Spleen (tissue), 11 donors: ENCODE measurements around the gene SLC38A2. TPM values are rescaled to one million over a fixed set of nuclear protein-coding genes. Genes with fewer than 3 reads are reported as not detected.
"Not testable (repeated sequence)": the region's sequence is repeated elsewhere in the genome, so short reads cannot be mapped to it uniquely, and the experiment has no call there.

Experiments used
- DNase-seq: peaks from one replicate; pipeline ENCODE4 v3.0.0-alpha.2; 2020
- H3K27ac ChIP-seq, 8 donors: fragments of 200-600 bp; sonication (generic) in 7 of 8; 1 replicate in 4 of 8; 2 replicates in 4 of 8; pipeline versions ENCODE4 v1.5.0 to v1.8.0; 2016 to 2021; ENCODE audit warnings: inconsistent platforms in 4 of 8, mild to moderate bottlenecking in 4 of 8, moderate library complexity in 1 of 8
- H3K27me3 ChIP-seq, 7 donors: fragments of 200-600 bp; sonication (generic) in 6 of 7; replicated peaks in 1 of 7; 1 replicate in 4 of 7; 2 replicates in 3 of 7; pipeline versions ENCODE4 v1.5.0 to v1.8.0; 2016 to 2021; ENCODE audit warnings: inconsistent platforms in 3 of 7, mild to moderate bottlenecking in 1 of 7
- H3K36me3 ChIP-seq, 6 donors: fragments of 200-600 bp; sonication (generic) in 5 of 6; 1 replicate in 4 of 6; 2 replicates in 2 of 6; pipeline versions ENCODE4 v1.5.0 to v1.8.0; 2016 to 2021; ENCODE audit warnings: inconsistent platforms in 2 of 6
- H3K4me1 ChIP-seq, 6 donors: fragments of 200-600 bp; sonication (generic) in 5 of 6; 1 replicate in 3 of 6; 2 replicates in 3 of 6; pipeline versions ENCODE4 v1.5.0 to v1.8.0; 2016 to 2021; ENCODE audit warnings: inconsistent platforms in 3 of 6
- H3K4me3 ChIP-seq, 8 donors: fragments of 200-600 bp; sonication (generic) in 7 of 8; 1 replicate in 4 of 8; 2 replicates in 4 of 8; pipeline versions ENCODE4 v1.5.0 to v1.8.0; 2016 to 2021; ENCODE audit warnings: inconsistent platforms in 4 of 8, mild to moderate bottlenecking in 4 of 8, moderate library complexity in 2 of 8
- H3K9me3 ChIP-seq, 8 donors: fragments of 200-600 bp; sonication (generic) in 7 of 8; 1 replicate in 4 of 8; 2 replicates in 4 of 8; pipeline versions ENCODE4 v1.5.0 to v1.8.0; 2016 to 2021; ENCODE audit warnings: inconsistent platforms in 4 of 8
- POLR2A ChIP-seq, 3 donors: fragments of 450-650 bp; IDR thresholded peaks; one replicate each; pipeline ENCODE4 v1.5.1; 2017; ENCODE audit warnings: antibody characterized with exemption in 3 of 3, mild to moderate bottlenecking in 1 of 3
- POLR2AphosphoS5 ChIP-seq, 3 donors: sonication (generic); formaldehyde crosslinking; IDR thresholded peaks; one replicate each; pipeline ENCODE4 v1.5.1; 2017; ENCODE audit warnings: antibody characterized with exemption in 3 of 3
- WGBS, 5 donors: extraction: QIAGEN DNeasy Blood & Tissue Kit in 3 of 5; methylation state at CpG; one replicate each; pipeline versions ENCODE4 v1.1.5 to v1.1.7; 2013 to 2018; 5-methylcytosine and 5-hydroxymethylcytosine counted together
- intact Hi-C: fragments of 100-400 bp; cut with DNase I; formaldehyde crosslinking; loops from one replicate; pipeline ENCODE4 v1.15.0; 2023; ENCODE audit warnings: low total_unique reads
- polyA plus RNA-seq, 3 donors: library from polyadenylated mRNA; stranded (reverse); fragments of 200-250 nt; gene quantifications; one replicate each; pipeline ENCODE4 v1.2.1, GENCODE V29; 2013
- total RNA-seq, 7 donors: library from RNA; depleted of rRNA in 3 of 7; stranded (reverse); fragments of >200 nt in 3 of 7; fragmentation: NEBNext Ultra II Directional in 4 of 7; extraction: Animal tissue kit (Norgen Biotek cat#: 25700) in 4 of 7; gene quantifications; one replicate each; pipeline versions ENCODE4 v1.1.0 to v1.2.1, GENCODE V29; 2016 to 2021
- TF ChIP-seq, protein P1 (sequence below), 11 experiments: fragments of 200-600 bp in 7 of 11; fragments of 450-650 bp in 4 of 11; sonication (generic) in 4 of 11; IDR thresholded peaks in 8 of 11; conservative IDR thresholded peaks in 3 of 11; 1 replicate in 7 of 11; 2 replicates in 4 of 11; pipeline versions ENCODE4 v1.4.0 to v1.8.0; 2016 to 2021; ENCODE audit warnings: antibody characterized with exemption in 11 of 11, inconsistent platforms in 4 of 11, mild to moderate bottlenecking in 1 of 11
- donor health status: healthy with polysubstance abuse.
- donor health status: DM: no; HTN: no; CAD: no; lungs with moderate emphysema.
- donor health status: DM: no; HTN: no; CAD: no.
- donor health status: Bipolar disorder and iron deficiency.
- donor health status: healthy.
- donor health status: DM: no; HTN: no; CAD: no.
- donor health status: DM: yes; HTN: yes; CAD: no.

SLC38A2 gene
- total and polyA plus RNA-seq, 10 donors = 40.7 to 297 (median 151) TPM

DNA sequence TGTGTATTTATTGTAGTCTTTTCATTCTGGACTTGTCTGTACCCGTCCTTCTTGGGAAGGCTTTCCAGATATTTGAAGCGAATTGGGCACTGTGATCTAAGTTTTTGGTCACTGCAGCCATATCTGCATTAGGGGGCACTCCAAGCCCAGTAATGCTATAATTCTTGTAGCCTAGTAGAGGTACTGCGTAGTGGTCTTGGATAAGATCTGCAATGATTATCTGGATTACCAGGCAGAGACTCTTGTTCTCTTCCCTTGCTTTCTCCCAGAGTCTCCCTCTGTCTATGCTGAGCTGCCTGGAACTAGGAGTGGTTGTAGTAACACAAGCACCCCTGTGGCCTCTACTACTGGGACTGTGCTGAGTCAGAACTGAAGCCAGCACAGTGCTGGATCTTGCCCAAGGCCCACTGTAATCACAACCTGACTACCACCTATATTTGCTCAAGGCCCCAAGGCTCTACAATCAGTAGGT lies 30.0 kb downstream of the SLC38A2 start:
- Histone ChIP-seq H3K4me1 (peaks cover 0 to 4% (median 0%) of the 10 kb centered on the region in 6 donors), H3K9me3 (no peaks in the 10 kb centered on the region), H3K27ac (no peak overlapping the region), H3K27me3 (no peaks in the 10 kb centered on the region), H3K4me3 (no peak overlapping the region), H3K36me3 (no peaks in the 10 kb centered on the region)
- TF ChIP-seq POLR2AphosphoS5 (IDR thresholded peaks at IDR 0.05) (no peak), POLR2A (IDR thresholded peaks at IDR 0.05) (no peak)
- TF ChIP-seq, protein P1, sequence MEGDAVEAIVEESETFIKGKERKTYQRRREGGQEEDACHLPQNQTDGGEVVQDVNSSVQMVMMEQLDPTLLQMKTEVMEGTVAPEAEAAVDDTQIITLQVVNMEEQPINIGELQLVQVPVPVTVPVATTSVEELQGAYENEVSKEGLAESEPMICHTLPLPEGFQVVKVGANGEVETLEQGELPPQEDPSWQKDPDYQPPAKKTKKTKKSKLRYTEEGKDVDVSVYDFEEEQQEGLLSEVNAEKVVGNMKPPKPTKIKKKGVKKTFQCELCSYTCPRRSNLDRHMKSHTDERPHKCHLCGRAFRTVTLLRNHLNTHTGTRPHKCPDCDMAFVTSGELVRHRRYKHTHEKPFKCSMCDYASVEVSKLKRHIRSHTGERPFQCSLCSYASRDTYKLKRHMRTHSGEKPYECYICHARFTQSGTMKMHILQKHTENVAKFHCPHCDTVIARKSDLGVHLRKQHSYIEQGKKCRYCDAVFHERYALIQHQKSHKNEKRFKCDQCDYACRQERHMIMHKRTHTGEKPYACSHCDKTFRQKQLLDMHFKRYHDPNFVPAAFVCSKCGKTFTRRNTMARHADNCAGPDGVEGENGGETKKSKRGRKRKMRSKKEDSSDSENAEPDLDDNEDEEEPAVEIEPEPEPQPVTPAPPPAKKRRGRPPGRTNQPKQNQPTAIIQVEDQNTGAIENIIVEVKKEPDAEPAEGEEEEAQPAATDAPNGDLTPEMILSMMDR (IDR thresholded peaks at IDR 0.05 in 8 of 11, conservative IDR thresholded peaks at IDR 0.05 in 3 of 11) = peak in 10 of 11 experiments; percentile 47 to 83 (median 64)
- intact Hi-C loops = loop anchor here (5.0 kb wide), 1 partner anchor 680 kb away; no protein-coding TSS in a partner anchor
- DNase-seq = no peak
- WGBS, 5 donors = 43 to 82% (median 60%) methylated on average over 3 of the region's 3 CpGs

DNA sequence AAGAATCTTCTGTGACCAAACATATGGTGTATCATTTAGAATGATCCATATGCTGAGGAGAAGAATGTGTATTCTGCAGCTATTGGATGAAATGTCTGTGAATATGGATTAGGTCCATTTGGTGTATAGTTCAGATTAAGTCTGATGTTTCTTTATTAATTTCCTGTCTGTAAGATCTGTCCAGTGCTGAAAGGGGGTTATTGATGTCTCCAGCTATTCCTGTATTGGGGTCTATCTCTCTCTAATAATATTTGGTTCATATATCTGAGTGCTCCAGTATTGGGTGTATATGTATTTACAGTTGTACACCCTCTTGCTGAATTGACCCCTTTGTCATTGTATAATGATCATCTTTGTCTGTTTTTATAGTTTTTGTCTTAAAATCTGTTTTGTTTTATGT lies 33.5 kb downstream of the SLC38A2 start:
- H3K4me1 ChIP-seq = peaks cover 0 to 4% (median 0%) of the 10 kb centered on the region in 6 donors
- no peak overlapping the region for H3K27ac ChIP-seq
- H3K27me3 ChIP-seq = no peaks in the 10 kb centered on the region
- no peaks in the 10 kb centered on the region for H3K9me3 ChIP-seq
- DNase-seq = no peak
- intact Hi-C loops = loop anchor here (10.0 kb wide), 1 partner anchor 1086 kb away; no protein-coding TSS in a partner anchor
- H3K36me3 ChIP-seq = no peaks in the 10 kb centered on the region
- TF ChIP-seq, protein P1 (IDR thresholded peaks at IDR 0.05 in 8 of 11, conservative IDR thresholded peaks at IDR 0.05 in 3 of 11) = no peak
- no peak for TF ChIP-seq POLR2A (IDR thresholded peaks at IDR 0.05)
- TF ChIP-seq POLR2AphosphoS5 (IDR thresholded peaks at IDR 0.05) = no peak
- H3K4me3 ChIP-seq = no peak overlapping the region

DNA sequence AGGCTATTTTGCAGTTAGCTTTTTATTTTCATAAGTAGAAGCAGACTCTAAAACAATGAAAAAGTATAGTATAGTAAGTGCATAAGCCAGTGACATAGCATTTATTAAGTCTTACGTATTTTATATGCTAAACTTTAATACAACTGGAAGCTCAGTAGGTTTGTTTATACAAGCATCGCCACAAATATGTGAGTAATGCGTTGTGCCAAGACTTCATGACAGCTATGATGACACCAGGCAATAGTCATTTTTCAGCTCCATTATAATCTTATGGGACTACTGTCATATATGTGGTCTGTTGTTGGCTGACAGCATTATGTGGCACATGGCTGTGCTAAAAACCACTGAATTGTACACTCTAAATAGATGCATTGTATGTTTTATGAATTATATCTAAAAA lies 40.3 kb downstream of the SLC38A2 start:
- Histone ChIP-seq H3K9me3 (peaks cover 0 to 41% (median 27%) of the 10 kb centered on the region in 8 donors), H3K36me3 (no peaks in the 10 kb centered on the region), H3K4me3 (no peak overlapping the region), H3K4me1 (no peaks in the 10 kb centered on the region), H3K27ac (no peak overlapping the region), H3K27me3 (no peaks in the 10 kb centered on the region)
- 72 to 90% (median 81%) methylated on average over 3 of the region's 3 CpGs for WGBS, 5 donors
- DNase-seq = no peak
- intact Hi-C loops = loop anchor here (10.0 kb wide), 1 partner anchor 1093 kb away; no protein-coding TSS in a partner anchor
- TF ChIP-seq, protein P1 (IDR thresholded peaks at IDR 0.05 in 8 of 11, conservative IDR thresholded peaks at IDR 0.05 in 3 of 11) = no peak
- TF ChIP-seq POLR2AphosphoS5 (IDR thresholded peaks at IDR 0.05) (no peak), POLR2A (IDR thresholded peaks at IDR 0.05) (no peak)

DNA sequence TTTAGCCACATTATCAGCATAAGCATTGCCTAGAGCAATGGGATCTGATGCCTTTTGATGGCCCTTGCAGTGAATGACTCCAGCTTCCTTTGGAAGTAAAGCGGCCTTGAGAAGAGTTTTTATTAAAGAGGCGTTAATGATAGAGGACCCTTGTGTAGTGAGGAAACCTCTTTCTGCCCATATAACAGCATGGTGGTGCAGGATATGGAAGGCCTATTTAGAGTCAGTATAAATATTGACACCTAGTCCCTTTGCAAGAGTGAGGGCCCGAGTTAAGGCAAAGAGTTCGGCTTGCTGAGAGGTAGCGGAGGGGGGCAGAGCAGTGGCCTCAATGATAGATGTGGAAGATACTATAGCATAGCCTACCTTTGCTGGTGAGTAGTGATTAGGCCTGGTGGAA lies 47.5 kb downstream of the SLC38A2 start:
- H3K27me3 ChIP-seq, DNase-seq, intact Hi-C loops, H3K36me3 ChIP-seq, H3K4me1 ChIP-seq, H3K4me3 ChIP-seq, H3K27ac ChIP-seq: not testable (repeated sequence)
- 93 to 97% (median 94%) methylated on average over 5 of the region's 5 CpGs for WGBS, 5 donors
- H3K9me3 ChIP-seq = peaks cover 5 to 60% (median 44%) of the 10 kb centered on the region in 8 donors

DNA sequence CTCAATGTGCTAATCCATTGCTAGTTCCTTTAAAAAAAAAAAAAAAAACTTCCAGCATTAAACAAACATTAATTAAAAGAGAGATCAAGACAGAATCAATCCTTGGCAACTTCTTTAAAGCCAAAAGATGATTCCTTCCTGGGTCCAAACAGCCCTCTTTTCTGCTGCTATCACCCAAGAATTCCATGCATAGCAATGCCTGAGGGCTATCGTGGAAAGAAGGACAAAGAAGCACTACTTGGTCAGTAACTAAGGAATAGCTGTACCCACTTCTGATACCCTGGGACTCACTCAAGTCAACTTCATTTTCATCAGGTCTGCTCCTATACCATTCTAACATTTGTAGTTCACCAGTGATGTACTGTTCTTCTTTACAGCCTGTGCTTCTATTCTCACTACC lies 51.8 kb downstream of the SLC38A2 start:
- H3K4me3 ChIP-seq = no peak overlapping the region
- TF ChIP-seq, protein P1 (IDR thresholded peaks at IDR 0.05 in 8 of 11, conservative IDR thresholded peaks at IDR 0.05 in 3 of 11) = no peak
- TF ChIP-seq POLR2AphosphoS5 (IDR thresholded peaks at IDR 0.05) = no peak
- no peak for TF ChIP-seq POLR2A (IDR thresholded peaks at IDR 0.05)
- H3K27me3 ChIP-seq = no peaks in the 10 kb centered on the region
- H3K9me3 ChIP-seq = peaks cover 5 to 42% (median 28%) of the 10 kb centered on the region in 8 donors
- 88 to 96% (median 90%) methylated on average over 1 of the region's 1 CpG for WGBS, 5 donors
- H3K27ac ChIP-seq = no peak overlapping the region
- DNase-seq = no peak
- no peaks in the 10 kb centered on the region for H3K4me1 ChIP-seq
- intact Hi-C loops = no loop called here
- H3K36me3 ChIP-seq = no peaks in the 10 kb centered on the region
